Left lobe of liver (tissue), 2 donors: ENCODE data around the gene LZTS2. TPM values are rescaled to one million over a fixed set of nuclear protein-coding genes. Genes with fewer than 3 reads are reported as not detected.
"Not testable (repeated sequence)": the region's sequence is repeated elsewhere in the genome, so short reads cannot be mapped to it uniquely, and the experiment has no call there.

ENCODE experiments used
- ATAC-seq: fragments of 200-7000 bp; cut with Tn5 transposase; one replicate; pipeline ENCODE4 v1.9.1; 2020; ENCODE audit warnings: mild to moderate bottlenecking, moderate library complexity
- DNase-seq: peaks from one replicate; pipeline ENCODE4 v3.0.0-alpha.2; 2020; ENCODE audit warnings: low spot score
- total RNA-seq: library from RNA; stranded (reverse); gene quantifications from one replicate; pipeline ENCODE4 v1.2.1, GENCODE V29; 2021
- donor health status: DM: no; HTN: no; CAD: no; lungs with moderate emphysema.
- donor health status: DM: no; HTN: yes; CAD: no.

LZTS2 gene
- 11.1 TPM for total RNA-seq

GRCh38 chr10:100999742-101000126 lies at the start of gene LZTS2:
TSS of gene LZTS2 (plus strand) at chr10:100999808. CDS start at chr10:101002539, 2,731 bp downstream.
- ATAC-seq: no peak

GRCh38 chr10:100960251-100960650 lies 39.4 kb upstream of the LZTS2 start:
- ATAC-seq (no peak), DNase-seq (no peak)

More at GRCh38 chr10:100999742-101000126, at the start of gene LZTS2:
- no peak for DNase-seq

GRCh38 chr10:100962351-100963080 lies 37.1 kb upstream of the LZTS2 start:
- DNase-seq (no peak), ATAC-seq (no peak)

- no peak for DNase-seq
- ATAC-seq: peak; percentile 58
Measured at GRCh38 chr10:100963826-100964225, 35.8 kb upstream of the LZTS2 start.

- DNase-seq (no peak), ATAC-seq (no peak)
Measured at GRCh38 chr10:100965820-100966219, 33.8 kb upstream of the LZTS2 start.

GRCh38 chr10:100966887-100967286 lies 32.7 kb upstream of the LZTS2 start:
- no peak for DNase-seq
- ATAC-seq: no peak

- ATAC-seq (no peak), DNase-seq (no peak)
Measured at GRCh38 chr10:100967332-100967731, 32.3 kb upstream of the LZTS2 start.

- no peak for ATAC-seq
- DNase-seq: peak; percentile 29
Measured at GRCh38 chr10:100968062-100968736, 31.4 kb upstream of the LZTS2 start.

- ATAC-seq (peak; percentile 9), DNase-seq (no peak)
Measured at GRCh38 chr10:100968863-100969186, 30.8 kb upstream of the LZTS2 start.

- peak; percentile 61 for ATAC-seq
- DNase-seq: peak; percentile 69
Measured at GRCh38 chr10:100969187-100970075, 30.2 kb upstream of the LZTS2 start, which contains the start of gene SEMA4G. TSS of gene SEMA4G (plus strand) at chr10:100969504. CDS start at chr10:100972913, 3,409 bp downstream.

GRCh38 chr10:100970076-100970913 lies 29.3 kb upstream of the LZTS2 start:
- DNase-seq (peak; percentile 90), ATAC-seq (peak; percentile 76)

- ATAC-seq: peak; percentile 72
Measured at GRCh38 chr10:100970914-100971811, 28.4 kb upstream of the LZTS2 start.

GRCh38 chr10:100972115-100972903 lies 27.3 kb upstream of the LZTS2 start:
- DNase-seq (peak; percentile 41), ATAC-seq (no peak)

More at GRCh38 chr10:100970914-100971811, 28.4 kb upstream of the LZTS2 start:
- peak; percentile 88 for DNase-seq

- ATAC-seq: no peak
- peak; percentile 46 for DNase-seq
Measured at GRCh38 chr10:100972904-100973535, 26.6 kb upstream of the LZTS2 start.

- ATAC-seq: not testable (repeated sequence)
- DNase-seq: peak; percentile 21
Measured at GRCh38 chr10:100975397-100975796, 24.2 kb upstream of the LZTS2 start.

- DNase-seq (no peak), ATAC-seq (no peak)
Measured at GRCh38 chr10:100976906-100977305, 22.7 kb upstream of the LZTS2 start.

- DNase-seq (peak; percentile 36), ATAC-seq (no peak)
Measured at GRCh38 chr10:100977436-100977835, 22.2 kb upstream of the LZTS2 start.
